ENCODE measurements around the gene SGF29.
"Not testable (repeated sequence)": the region's sequence is repeated elsewhere in the genome, so short reads cannot be mapped to it uniquely, and the experiment has no call there.

SGF29 gene
- 30.9 to 44.3 reads per million in 2 donors for total RNA-seq

GRCh38 chr16:28553776-28554633, at the start of gene SGF29:
Gene SGF29 (plus strand): TSS chr16:28553920. CDS start chr16:28581070, 27,150 bp downstream.
- DNase-seq: peak; percentile 88

- no peak for DNase-seq
Measured at GRCh38 chr16:28504707-28505404, 48.9 kb upstream of the SGF29 start.

GRCh38 chr16:28505489-28506137, 48.1 kb upstream of the SGF29 start:
- DNase-seq: no peak

GRCh38 chr16:28511031-28511430, 42.7 kb upstream of the SGF29 start:
- no peak for DNase-seq

GRCh38 chr16:28511801-28512789, 41.6 kb upstream of the SGF29 start:
- DNase-seq: no peak

- no peak for DNase-seq
Measured at GRCh38 chr16:28513484-28514181, 40.1 kb upstream of the SGF29 start.

- no peak for DNase-seq
Measured at GRCh38 chr16:28514246-28514645, 39.5 kb upstream of the SGF29 start.

GRCh38 chr16:28520672-28521071, 33.0 kb upstream of the SGF29 start:
- DNase-seq: no peak

- DNase-seq: no peak
Measured at GRCh38 chr16:28521436-28521835, 32.3 kb upstream of the SGF29 start.

GRCh38 chr16:28522792-28523191, 30.9 kb upstream of the SGF29 start:
- DNase-seq: no peak

GRCh38 chr16:28524681-28525171, 29.0 kb upstream of the SGF29 start:
- DNase-seq: no peak

- no peak for DNase-seq
Measured at GRCh38 chr16:28526201-28527099, 27.3 kb upstream of the SGF29 start.

- not testable (repeated sequence) for DNase-seq
Measured at GRCh38 chr16:28527100-28527785, 26.5 kb upstream of the SGF29 start.

- no peak for DNase-seq
Measured at GRCh38 chr16:28527985-28528384, 25.7 kb upstream of the SGF29 start.

GRCh38 chr16:28528463-28528867, 25.3 kb upstream of the SGF29 start:
- no peak for DNase-seq

GRCh38 chr16:28529124-28529523, 24.6 kb upstream of the SGF29 start:
- DNase-seq: no peak

- no peak for DNase-seq
Measured at GRCh38 chr16:28531777-28532744, 21.7 kb upstream of the SGF29 start.

- no peak for DNase-seq
Measured at GRCh38 chr16:28532940-28533647, 20.6 kb upstream of the SGF29 start.

Measured in T-helper 9 cell (primary cell).